Amniotic stem cell (primary cell): ENCODE measurements around the gene HPX.

Source experiments
- DNase-seq: peaks from one replicate; lab custom pipeline; 2025; lab: John Stamatoyannopoulos, UW

Gene HPX

GRCh38 chr11:6389905-6390717 lies 50.7 kb downstream of the HPX start, which contains the start of gene SMPD1:
TSS of gene SMPD1 (plus strand) at chr11:6390474. CDS start at chr11:6390599, 125 bp downstream.
- peak; percentile 80 for DNase-seq

GRCh38 chr11:6388748-6389147 lies 52.0 kb downstream of the HPX start:
- DNase-seq = no peak

- DNase-seq = no peak
These were observed 52.8 kb downstream of the HPX start for GRCh38 chr11:6387811-6388599.

- DNase-seq = no peak
These were observed 55.6 kb downstream of the HPX start for GRCh38 chr11:6385046-6385777.
